HL-60/S4 treated with phorbol 12-myristate 13-acetate at 8.2 ng/mL for 4 days and 3 days (cell line): ENCODE results near the gene TGFBRAP1.

ENCODE experiments used
- in situ Hi-C: fragments of 300-500 bp; cut with MboI; formaldehyde crosslinking; loops from 2 replicates; pipeline ENCODE4 v1.15.0; 2022; ENCODE audit warnings: low sequenced_read_pairs

Gene TGFBRAP1, protein sequence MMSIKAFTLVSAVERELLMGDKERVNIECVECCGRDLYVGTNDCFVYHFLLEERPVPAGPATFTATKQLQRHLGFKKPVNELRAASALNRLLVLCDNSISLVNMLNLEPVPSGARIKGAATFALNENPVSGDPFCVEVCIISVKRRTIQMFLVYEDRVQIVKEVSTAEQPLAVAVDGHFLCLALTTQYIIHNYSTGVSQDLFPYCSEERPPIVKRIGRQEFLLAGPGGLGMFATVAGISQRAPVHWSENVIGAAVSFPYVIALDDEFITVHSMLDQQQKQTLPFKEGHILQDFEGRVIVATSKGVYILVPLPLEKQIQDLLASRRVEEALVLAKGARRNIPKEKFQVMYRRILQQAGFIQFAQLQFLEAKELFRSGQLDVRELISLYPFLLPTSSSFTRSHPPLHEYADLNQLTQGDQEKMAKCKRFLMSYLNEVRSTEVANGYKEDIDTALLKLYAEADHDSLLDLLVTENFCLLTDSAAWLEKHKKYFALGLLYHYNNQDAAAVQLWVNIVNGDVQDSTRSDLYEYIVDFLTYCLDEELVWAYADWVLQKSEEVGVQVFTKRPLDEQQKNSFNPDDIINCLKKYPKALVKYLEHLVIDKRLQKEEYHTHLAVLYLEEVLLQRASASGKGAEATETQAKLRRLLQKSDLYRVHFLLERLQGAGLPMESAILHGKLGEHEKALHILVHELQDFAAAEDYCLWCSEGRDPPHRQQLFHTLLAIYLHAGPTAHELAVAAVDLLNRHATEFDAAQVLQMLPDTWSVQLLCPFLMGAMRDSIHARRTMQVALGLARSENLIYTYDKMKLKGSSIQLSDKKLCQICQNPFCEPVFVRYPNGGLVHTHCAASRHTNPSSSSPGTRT

DNA sequence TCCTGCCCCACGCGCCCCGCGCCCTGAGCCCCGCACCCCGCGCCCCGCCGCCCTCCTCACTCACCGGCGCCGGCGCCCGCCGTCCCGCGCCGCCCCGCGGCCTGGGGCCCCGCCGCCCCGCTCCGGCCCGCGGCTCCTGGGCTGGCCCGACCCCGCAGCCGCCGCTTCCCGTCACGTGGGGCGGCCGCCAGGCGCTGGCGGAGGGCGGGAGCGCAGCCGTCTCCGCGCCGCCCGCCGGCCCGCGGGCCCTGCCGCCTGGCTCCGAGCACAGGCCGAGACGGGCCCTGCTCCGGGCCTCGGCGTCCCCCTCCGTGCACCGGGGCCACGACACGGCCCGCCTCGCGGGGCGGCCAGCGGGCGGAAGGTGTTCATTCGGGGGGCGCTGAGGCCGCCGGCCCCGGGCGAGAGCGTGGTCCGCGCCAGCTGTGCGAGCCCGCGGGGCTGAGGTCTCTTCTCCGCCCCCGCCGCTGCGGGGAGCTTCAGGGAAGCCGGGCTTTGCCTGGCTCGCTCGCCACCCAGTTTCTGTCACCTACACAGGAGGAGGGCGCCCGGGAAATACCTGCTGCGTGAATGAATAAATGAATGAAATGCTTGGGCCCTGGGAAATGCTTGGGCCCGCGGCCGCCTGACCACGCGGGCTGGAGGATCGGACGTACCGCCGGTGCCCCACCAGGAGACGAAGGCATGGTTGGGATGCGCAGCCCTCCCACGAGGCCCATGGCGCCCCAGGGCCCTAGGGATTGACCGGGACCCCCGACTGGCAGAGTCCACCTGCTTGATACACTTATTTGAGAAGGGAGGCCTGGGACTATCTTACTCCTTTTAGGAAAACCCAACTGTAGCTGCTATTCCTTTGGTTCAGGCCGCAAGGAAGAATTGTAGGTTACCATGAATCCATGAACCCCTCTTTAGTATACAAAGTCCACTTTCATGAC is at the start of gene TGFBRAP1:
TGFBRAP1 (minus strand) TSS at position 175 of the 935 bp plus-strand sequence. CDS start 21,434 bp downstream, outside the sequence.
- in situ Hi-C loops = no loop called here

DNA sequence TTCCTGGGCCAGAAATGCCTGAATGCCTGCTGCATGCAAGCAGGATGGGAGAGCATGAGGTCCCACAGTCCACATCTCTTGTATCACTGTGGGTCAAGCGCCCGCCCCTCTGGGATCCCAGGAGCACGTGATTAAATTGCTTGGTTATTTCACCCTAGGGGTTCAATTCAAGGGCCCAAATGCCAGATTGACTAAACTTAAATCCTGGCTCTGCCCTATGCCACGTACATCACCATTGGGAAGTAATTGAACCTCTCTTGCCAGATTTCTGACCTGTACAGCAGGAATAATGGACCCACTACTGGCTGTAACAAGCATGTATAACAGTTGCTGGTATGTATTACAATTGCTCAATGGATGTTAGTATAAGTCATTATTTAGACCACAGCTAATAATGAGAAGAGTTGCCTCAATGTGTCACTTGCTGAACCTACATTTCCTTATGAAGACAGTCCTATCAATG is 49.4 kb upstream of the TGFBRAP1 start:
- in situ Hi-C loops = no loop called here

DNA sequence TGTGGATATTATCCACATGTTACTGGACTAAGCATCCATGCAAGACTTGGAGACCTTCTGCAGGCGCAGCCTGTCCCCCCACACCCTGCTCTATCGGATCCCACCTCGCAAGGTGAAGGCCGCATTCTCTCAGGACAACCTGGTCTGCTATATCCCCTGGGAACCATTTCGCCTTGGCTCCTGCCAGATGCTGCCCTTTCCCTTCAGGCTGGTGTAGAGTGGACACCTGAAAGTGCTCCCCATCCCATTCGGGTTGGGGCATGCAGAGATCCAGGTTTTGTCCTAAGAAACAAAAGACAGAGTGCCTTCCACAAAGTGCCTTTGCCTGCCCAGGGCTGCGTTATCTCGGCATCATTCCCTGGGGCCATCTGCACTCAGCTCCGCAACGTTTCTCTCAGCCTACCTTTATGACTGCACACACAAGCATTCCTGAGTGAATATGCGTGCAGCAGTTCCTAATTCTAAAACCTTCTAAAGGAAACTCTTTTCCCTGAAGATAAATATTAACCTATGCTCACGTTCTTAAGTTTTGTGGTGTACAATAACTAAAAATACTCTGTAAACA is 48.8 kb upstream of the TGFBRAP1 start:
- in situ Hi-C loops = no loop called here

DNA sequence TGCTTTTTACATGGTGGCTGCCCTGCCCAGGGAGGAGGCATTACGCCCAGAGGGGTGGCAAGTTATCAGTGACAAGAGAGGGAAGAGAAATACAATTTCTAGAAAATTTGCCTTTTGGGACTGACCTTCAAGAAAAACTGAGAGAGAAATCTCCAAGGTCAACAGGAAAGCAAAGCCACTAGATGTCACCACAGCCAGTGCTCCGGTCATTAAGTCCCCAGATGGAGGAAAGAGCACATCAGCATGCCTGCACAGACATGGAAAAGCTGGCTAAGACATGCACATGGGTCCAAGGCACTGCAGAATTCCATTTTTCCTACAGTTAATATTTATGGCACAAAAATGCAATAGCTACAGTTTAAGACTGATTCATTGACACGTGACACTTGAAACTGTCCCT is 48.3 kb upstream of the TGFBRAP1 start:
- in situ Hi-C loops = no loop called here

DNA sequence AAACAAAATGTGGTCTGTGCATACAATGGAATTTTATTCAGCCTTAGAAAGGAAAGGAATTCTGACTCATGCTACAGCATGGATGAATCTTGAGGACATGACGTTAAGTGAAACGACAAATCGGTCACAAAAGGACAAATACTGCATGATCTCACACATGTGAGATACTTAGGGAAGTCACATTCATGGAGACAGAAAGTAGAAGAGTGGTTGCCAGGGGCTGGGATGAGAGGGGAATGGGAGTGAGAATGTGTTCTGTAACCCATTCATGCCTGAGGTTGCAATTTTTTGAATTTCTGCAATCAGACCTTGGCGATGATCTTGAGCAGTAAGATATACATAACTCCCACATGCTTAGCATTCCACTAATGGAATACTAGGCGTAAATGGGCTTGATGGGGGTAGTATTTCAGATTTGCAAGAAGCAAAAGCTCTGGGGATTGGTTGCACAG is 47.3 kb upstream of the TGFBRAP1 start:
- in situ Hi-C loops = no loop called here

DNA sequence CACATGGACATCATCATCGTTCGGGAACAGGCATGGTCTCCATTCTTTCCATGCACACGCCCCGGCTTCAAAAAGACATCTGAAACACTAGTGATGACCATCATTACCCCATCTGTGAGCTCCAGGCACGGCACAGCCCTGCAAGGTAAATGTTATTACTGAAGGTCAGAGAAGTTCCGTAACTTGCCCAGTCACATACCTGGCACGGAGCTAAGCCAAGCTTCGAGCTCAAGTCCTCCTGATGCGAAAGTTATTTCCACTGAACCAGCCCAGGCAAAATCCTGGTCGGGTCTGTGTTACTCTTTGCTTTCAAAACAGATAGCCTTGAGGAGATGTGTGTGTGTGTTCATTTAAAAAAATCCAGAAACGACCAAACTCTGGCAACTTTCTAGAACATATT is 46.5 kb upstream of the TGFBRAP1 start:
- in situ Hi-C loops = no loop called here

DNA sequence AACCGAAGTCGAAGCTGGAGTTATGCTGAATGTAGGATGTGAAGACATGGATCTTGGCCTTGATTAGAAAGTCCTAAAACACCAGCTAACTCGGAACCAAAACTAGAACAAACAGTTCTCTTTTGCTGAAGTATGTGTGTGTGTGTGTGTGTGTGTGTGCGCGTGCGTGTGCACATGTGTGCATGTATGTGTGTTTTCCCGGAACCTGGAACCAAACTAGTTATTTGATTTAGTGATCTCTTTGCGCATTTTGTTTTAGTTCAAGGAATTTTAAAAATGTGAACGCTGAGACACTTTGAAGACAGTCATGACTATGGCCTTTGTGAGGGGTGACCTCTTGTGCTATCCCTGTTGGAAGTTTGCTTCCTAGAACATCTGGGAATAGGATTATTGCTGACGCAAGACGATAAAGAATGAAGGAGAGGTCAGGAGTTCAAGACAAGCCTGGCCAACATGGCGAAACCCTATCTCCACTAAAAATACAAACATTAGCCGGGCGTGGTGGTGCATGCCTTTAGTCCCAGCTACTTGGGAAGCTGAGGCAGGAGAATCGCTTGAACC is 45.5 kb upstream of the TGFBRAP1 start:
- in situ Hi-C loops = no loop called here

DNA sequence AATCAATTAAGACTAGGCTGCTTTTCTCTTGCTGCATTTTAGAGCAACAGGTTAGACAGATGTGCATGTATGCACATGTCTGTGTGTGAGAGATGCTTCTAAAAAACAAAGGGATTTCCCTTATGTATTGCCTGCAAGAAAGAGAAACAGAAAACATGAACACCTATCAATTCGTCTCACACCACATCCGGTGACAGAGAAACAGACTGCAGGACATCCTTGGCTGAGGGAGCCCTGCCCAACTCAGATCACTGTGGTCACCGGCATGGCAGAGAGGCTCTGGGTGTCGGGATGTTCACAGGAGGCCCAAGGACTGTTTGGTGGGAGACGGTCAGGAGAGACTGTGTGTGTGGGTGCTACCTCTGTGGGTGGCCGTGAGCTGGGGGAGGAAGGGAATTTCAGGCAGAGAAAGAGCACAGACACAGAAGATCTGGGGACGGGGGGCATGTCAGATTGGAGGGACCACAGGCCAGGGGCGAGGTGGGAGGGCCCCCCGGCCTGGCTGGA is 44.4 kb upstream of the TGFBRAP1 start:
- in situ Hi-C loops = loop anchor here (25.0 kb wide), 2 partner anchors 163 to 1213 kb away; no protein-coding TSS in a partner anchor

DNA sequence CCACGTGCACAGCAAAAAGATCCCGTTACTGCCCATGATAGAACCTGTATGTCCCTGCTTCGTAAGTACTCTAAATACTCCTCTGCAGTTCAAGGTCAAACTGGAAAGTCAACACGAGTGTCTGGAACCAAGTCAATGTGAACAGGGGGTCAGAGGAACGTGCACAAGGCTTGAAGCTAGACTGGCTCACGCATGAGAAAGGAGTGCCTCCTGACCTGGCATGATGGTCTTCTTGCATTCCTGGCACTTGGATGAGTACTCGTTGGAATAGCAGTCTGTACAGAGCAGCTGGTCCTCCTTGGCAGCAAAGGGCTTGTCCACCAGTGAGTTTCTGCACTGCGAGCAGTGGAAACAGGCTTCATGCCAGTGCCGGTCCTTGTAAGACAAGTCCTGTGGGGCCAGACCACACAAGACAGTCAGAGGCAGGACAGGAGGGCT is 43.8 kb upstream of the TGFBRAP1 start:
- in situ Hi-C loops = loop anchor here (25.0 kb wide), 2 partner anchors 164 to 1214 kb away; no protein-coding TSS in a partner anchor

DNA sequence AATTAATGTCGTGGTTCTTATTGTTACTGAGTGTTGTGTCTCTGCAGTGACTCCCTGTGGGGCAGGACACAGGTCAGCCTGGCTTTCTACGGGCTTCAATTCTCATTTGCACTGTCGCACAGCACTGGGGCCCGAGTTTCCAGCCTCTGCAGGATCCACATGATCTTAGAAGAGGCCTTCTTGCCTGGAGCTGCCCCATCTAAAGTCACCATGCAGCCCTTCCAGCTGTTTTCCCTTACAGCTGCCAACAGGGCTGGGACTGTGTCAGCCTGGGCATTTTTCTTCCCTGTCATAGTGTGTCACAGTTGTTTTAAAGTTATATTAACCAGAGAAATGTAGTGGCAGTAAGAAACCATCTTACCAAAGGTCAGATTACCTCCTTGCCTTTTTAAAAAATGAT is 42.3 kb upstream of the TGFBRAP1 start:
- in situ Hi-C loops = loop anchor here (25.0 kb wide), 2 partner anchors 165 to 1215 kb away; no protein-coding TSS in a partner anchor

DNA sequence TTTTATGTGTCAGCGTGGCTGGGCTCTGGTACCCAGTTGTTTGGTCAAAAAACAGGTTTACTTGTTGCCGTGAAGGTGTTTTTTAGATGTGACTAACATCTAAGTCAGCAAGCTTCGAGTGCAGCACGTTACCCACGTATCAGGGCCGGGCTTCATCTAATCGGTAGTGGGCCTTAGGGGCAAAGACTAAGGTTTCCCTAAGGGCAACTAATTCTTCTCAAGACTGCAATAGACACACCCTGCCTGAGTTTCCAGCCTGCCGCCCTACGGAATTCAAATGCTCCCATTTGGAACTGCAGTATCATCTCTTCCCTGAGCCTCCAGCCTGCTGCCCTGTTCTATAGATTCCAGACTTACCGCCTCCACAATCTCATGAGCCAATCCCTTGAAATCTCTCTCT is 41.6 kb upstream of the TGFBRAP1 start:
- in situ Hi-C loops = loop anchor here (25.0 kb wide), 2 partner anchors 166 to 1216 kb away; no protein-coding TSS in a partner anchor

DNA sequence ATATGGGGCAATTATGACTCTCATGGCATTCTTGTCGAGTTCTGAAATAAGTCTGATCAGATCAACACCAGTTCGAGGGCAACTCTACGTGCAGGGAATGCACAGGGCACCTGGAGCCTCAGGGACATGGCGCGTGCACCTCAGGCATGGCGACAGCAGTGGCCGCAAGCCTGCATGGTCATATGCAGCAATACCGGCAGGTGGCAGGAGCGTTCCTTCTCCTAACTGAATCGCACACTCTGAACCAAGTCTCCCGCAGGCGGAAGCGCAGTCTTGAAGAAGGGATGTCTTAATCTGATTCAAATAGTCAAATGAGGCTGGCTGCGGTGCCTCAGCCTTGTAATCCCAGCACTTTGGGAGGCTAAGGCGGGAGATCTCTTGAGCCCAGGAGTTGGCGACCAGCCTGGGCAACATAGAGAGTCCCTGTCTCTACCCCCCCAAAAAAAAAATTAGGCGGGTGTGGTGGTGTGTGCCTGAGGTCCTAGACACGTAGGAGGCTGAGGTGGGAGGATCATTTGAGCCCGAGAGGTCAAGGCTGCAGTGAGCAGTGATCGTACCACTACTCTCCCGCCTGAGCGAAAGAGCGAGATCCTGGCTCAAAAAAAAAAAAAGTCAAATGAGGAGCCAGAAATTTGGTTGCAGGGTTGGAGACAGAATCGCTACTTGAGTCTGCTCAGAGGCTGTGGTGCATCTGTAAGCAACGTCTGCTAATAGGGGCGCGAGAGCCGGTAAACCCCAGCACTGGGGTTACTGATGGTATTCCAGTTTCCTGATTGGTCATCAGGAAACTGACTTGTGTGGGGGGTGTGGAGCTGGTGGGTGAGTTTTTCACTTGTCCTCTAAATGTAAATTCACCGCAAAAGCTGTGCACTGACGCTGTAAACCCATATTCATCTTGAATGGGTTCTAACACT is 40.5 kb upstream of the TGFBRAP1 start:
- in situ Hi-C loops = loop anchor here (25.0 kb wide), 2 partner anchors 167 to 1217 kb away; no protein-coding TSS in a partner anchor

DNA sequence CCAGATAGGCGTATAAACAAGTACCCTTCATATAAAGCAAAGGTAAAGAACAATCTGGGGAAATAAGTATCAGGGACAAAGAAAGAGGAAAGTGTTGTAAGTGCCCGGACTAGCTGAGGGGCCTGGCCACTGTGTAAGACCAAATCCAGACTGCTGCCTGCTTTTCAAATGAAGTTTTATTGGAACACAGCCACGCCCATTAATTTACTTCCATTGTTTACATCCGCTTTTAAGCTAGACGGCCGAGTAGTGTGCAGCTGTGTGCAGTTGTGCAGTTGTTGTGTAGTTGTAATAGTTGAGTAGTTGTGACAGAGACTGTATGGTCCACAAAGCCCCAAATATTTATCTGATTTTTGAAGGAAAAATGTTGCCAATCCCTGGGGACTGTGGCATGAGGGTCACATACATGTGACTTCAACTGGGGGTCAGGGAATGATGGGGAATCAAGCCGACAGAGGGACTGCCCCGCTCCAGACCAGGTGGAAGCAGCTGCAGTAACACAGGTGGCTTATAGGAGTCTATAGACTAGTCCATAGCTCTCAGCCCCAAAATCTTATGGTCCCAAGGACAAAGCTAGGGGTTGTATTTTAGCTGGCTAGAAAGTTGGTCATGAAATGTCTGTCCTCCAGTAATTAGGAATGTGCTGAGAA is 39.3 kb upstream of the TGFBRAP1 start:
- in situ Hi-C loops = loop anchor here (25.0 kb wide), 2 partner anchors 168 to 1218 kb away; no protein-coding TSS in a partner anchor

DNA sequence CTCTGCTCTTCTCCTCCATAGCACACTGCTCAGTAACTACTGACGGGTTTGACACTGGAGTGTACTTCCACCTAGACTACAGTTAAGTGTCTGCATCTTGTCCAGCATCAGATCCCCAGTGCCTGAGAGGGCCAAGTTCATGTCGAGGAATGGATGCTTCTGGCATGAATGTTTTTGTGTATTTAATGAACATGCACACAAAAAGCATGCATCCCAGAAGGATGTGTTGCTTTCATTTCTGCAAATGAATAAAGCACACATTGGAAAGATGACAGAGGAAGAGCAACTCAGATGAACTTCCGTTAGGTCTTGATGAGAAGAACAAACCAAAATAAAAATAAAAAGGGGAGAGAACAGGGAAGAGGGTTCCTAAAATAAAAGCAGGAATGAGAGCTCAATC is 35.7 kb upstream of the TGFBRAP1 start:
- in situ Hi-C loops = loop anchor here (25.0 kb wide), 2 partner anchors 172 to 1222 kb away; no protein-coding TSS in a partner anchor

DNA sequence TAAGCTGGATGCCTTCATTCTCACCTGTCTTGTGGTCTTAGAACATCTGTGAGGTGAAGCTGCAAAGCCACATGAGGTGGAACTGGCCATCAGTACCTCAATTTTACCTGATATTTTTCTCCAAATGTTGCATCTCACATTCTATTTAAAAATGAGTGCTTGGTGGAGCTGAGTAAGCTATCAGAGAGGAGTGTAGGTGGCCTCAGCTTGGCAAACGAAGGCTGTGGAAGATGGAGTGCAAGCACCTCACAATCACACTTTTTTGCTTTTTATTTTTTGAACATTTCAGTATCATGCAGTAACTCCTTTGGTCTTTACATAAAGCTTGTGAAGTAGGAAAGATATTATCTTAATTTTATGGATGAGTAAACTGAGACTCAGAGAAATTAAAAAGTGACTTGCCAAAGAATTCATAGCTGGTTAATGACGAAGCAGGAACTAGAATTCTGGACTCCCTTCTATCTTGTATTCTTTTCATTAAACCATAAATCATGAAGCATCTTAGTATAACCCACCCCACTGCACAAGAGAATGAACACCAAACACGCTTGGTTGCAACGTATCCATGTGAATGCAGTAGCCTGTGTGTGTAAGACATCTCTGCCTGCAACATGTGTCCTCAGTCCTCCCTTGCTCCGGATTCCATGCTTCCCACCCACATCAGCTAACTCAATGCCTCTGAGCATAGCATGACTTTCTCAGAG is 35.1 kb upstream of the TGFBRAP1 start:
- in situ Hi-C loops = loop anchor here (25.0 kb wide), 2 partner anchors 173 to 1223 kb away; no protein-coding TSS in a partner anchor

DNA sequence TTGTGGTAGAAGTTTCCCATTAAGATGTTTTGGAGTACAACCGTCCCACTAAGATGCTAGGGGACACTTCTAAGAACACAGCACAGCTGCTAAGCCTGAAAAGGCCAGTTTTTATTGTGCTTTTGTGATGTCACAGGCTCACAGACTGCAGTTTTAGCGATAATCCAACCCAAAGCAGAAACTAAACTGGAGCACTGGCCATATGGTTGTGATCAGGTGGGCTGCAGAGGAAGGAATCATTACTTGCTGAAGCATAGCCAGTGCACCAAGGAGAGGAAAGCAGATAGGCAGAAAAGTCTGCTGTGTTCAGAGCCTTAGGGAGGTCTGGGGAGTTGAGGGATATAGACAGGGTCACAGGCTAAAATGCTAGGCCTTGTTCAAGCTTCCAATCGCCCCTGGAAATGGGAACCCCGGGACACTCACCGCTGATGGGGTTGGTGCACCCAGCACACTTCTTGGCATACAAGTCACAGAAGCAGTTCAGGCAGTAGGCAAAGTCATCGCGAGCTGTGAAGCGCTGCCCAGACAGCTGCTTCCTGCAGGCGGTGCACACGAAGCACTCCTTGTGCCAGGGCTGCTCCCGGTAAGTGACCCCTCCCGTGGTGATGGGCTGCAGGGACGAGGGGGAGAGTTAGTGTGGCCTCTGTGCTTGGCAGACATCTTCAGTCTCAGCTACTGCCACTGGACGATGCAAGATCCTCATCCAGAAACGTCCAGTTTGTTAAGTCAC is 33.5 kb upstream of the TGFBRAP1 start:
- in situ Hi-C loops = loop anchor here (25.0 kb wide), 2 partner anchors 174 to 1224 kb away; no protein-coding TSS in a partner anchor
